ENCODE measurements around the gene SIRT4.
"Not testable (repeated sequence)": the region's sequence is repeated elsewhere in the genome, so short reads cannot be mapped to it uniquely, and the experiment has no call there.

Gene SIRT4
- long read RNA-seq, donor 1, partial matches to known transcripts = 0 of 1 reads
- long read RNA-seq, donor 1, other reads (novel, unspliced or antisense) = 0 of 1 reads
- long read RNA-seq, donor 2, partial matches to known transcripts = 0 of 2 reads
- long read RNA-seq, donor 2, other reads (novel, unspliced or antisense) = 0 of 2 reads
- long read RNA-seq, donor 3, partial matches to known transcripts = 0 of 1 reads
- long read RNA-seq, donor 3, other reads (novel, unspliced or antisense) = 0 of 1 reads
- long read RNA-seq, donor 4 = 0 reads
- long read RNA-seq, donor 5, partial matches to known transcripts = 0 of 2 reads
- long read RNA-seq, donor 5, other reads (novel, unspliced or antisense) = 0 of 2 reads
- long read RNA-seq, donor 6, partial matches to known transcripts = 0 of 2 reads
- long read RNA-seq, donor 6, other reads (novel, unspliced or antisense) = 0 of 2 reads
- long read RNA-seq, donor 7, partial matches to known transcripts = 0 of 2 reads
- long read RNA-seq, donor 7, other reads (novel, unspliced or antisense) = 0 of 2 reads
- long read RNA-seq, donor 8 = 0 reads

GRCh38 chr12:120301962-120302815 lies at the start of gene SIRT4:
TSS of gene SIRT4 (plus strand) at chr12:120302321. CDS start at chr12:120303562, 1,241 bp downstream.
- peak; percentile 93 for DNase-seq

GRCh38 chr12:120253313-120253712 lies 48.8 kb upstream of the SIRT4 start:
- not testable (repeated sequence) for DNase-seq

- DNase-seq = no peak
Measured at GRCh38 chr12:120254809-120255208, 47.3 kb upstream of the SIRT4 start.

GRCh38 chr12:120257041-120257821 lies 44.9 kb upstream of the SIRT4 start:
- no peak for DNase-seq

GRCh38 chr12:120258323-120258896 lies 43.7 kb upstream of the SIRT4 start:
- no peak for DNase-seq

- DNase-seq = no peak
Measured at GRCh38 chr12:120259418-120260202, 42.5 kb upstream of the SIRT4 start.

GRCh38 chr12:120260607-120261006 lies 41.5 kb upstream of the SIRT4 start:
- no peak for DNase-seq

- no peak for DNase-seq
Measured at GRCh38 chr12:120261951-120262851, 39.9 kb upstream of the SIRT4 start.

GRCh38 chr12:120262852-120263747 lies 39.0 kb upstream of the SIRT4 start:
- peak; percentile 30 for DNase-seq

- DNase-seq = no peak
Measured at GRCh38 chr12:120263748-120264085, 38.4 kb upstream of the SIRT4 start.

- peak; percentile 43 for DNase-seq
Measured at GRCh38 chr12:120264086-120264903, 37.8 kb upstream of the SIRT4 start.

- DNase-seq = peak; percentile 19
Measured at GRCh38 chr12:120264904-120265472, 37.1 kb upstream of the SIRT4 start.

- DNase-seq = peak; percentile 86
Measured at GRCh38 chr12:120265473-120266179, 36.5 kb upstream of the SIRT4 start, which contains the start of gene PXN. TSS of gene PXN (minus strand) at chr12:120265730. CDS start at chr12:120265629, 101 bp downstream.

GRCh38 chr12:120266180-120266870 lies 35.8 kb upstream of the SIRT4 start:
- DNase-seq = no peak

GRCh38 chr12:120267736-120268135 lies 34.4 kb upstream of the SIRT4 start:
- no peak for DNase-seq

GRCh38 chr12:120276734-120277133 lies 25.4 kb upstream of the SIRT4 start:
- no peak for DNase-seq

All from right kidney (tissue), 9 donors.